Kasumi-1 (cell line): ENCODE data around the gene NAALAD2.
"Not testable (repeated sequence)": the region's sequence is repeated elsewhere in the genome, so short reads cannot be mapped to it uniquely, and the experiment has no call there.

ENCODE experiments used
- DNase-seq, 2 experiments: peaks; one replicate each; lab custom pipeline; 2025; lab: John Stamatoyannopoulos, UW

The NAALAD2 gene

GRCh38 chr11:90192869-90193582 lies 58.6 kb downstream of the NAALAD2 start:
- DNase-seq = no peak

DNA sequence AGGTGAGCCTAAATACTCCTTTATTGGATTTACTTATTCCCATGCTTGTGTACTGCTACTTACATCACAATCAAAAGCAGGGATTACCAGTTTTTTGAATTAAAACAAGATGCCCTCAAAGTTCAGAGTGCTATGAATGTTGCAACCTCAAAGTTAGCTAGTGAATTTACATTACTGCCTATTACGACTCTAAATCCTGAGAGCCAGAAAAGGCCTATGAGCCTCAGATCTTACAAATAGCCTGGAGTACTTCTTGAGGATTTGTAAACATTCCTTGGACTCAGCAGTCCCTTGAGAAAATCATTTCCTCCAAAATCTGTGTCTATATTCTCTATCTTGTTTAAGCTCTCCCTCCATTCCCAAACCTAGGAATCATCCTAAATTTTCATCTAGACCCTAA lies 62.9 kb downstream of the NAALAD2 start:
- no peak for DNase-seq

DNA sequence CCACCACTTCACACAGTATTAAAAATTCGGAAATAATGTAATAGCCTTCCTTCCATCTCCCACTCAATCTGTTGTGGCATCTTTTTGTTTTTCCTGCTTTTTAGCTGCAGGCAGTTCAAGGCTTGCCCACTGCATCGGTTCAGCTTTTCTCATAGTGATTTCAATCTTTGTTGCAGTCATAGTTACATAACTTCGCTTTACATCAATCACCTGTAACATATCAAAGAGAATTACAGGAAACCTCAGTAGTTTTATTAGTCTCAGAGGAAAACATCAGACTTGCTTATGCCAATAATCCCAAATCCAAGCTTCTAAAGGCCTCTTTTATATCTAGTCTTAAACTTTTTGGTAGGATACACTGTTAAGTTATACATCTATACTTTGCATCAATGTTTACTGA lies 67.9 kb downstream of the NAALAD2 start:
- DNase-seq = no peak

DNA sequence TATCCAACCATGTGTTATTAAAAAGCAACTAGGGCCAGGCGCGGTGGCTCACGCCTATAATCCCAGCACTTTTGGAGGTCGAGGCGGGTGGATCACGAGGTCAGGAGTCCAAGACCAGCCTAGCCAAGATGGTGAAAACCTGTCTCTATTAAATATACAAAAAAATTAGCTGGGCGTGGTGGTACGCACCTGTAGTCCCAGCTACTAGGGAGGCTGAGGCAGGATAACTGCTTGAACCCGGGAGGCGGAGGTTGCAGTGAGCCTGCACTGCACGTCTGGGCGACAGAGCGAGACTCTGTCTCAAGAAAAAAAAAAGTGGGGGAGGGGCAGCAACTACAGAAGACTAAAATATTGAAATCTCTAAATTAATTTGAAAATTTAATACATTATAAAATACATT lies 69.9 kb downstream of the NAALAD2 start:
- no peak for DNase-seq

DNA sequence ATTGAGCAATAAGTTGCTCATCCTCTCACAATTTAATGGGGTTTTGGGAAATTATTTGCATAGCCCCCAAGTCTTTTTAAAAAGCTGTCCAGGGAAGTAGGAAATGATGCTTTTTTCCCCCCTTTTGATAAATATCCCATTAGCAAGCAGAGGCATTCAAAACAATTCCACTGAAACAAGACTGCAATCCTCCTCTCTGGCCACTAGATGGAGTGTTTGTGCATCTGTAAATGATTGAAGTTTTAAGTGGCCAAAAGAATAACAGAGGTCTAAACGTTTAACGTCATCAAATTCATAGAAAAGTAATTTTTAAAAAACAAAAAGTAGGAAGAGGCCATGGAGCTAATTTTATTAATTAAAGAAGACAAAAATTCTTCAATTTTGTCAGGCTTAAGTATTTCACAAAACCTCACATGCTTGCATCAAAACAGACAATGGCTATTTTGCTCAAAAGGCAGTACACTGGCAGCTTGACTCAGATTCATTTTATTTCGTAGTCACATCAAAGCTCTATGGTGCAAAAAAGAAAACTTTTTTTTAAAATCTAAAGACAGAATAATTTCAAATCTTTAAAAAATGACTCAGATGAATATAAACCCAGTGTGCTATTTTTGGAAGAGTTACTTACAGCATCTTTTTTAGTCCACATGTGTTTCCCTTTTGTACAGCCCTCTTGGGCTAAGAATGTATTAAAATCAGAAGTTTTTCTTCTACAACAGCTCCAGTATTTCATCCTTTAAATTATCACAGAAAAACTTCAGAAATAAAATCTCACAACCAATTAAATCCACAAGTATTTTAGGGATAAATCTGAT lies 70.6 kb downstream of the NAALAD2 start:
- peak; percentile 66 to 83 for DNase-seq

DNA sequence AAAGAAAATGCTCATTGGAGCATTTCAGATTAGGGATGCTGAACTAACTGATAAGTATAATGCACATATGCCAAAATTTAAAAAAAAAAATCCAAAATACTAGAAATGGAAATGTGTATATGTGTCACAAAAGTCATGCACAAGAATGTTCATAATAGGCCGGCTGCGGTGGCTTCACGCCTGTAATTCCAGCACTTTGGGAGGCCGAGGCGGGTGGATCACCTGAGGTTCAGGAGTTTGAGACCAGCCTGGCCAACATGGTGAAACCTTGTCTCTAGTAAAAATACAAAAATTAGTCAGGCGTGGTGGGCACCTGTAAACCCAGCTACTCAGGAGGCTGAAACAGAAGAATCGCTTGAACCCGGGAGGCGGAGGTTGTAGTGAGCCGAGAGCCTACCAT lies 73.5 kb downstream of the NAALAD2 start:
- not testable (repeated sequence) for DNase-seq

DNA sequence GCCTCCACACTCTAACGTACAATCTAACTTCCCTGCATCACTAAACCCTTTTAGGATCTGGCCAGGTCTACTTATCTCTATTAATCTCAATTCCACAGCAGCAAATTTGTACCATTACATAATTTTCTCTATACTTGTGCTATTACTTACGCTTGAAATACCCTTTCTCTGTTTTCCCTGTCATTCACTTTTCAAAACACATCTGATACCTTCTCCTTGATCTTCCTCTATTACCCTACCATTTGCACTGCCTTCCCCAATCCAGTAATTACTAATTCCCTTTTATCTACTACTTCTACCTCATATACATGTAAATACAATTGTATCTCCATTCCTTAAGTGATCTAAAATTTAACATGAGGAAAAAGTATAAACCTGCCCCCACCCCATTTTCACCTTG lies 74.4 kb downstream of the NAALAD2 start:
- no peak for DNase-seq

DNA sequence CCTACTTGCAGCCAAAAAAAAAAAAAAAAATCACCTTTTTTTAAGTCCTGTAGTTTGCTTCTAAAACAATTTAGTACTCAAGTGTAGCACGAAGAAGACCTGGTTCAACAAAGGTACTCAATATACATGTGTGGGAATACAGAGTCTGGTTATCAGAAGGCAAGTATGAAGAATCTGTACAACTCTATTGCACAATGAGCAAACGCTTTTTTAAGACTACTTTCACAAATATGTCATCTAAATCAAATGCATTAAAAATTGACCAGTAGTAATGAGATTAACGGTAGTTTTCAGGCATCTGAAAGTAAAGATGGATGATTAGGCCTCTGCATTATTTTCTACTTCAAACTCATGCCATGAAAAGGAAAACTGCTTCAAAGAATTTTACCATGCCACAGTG lies 78.9 kb downstream of the NAALAD2 start:
- no peak for DNase-seq

DNA sequence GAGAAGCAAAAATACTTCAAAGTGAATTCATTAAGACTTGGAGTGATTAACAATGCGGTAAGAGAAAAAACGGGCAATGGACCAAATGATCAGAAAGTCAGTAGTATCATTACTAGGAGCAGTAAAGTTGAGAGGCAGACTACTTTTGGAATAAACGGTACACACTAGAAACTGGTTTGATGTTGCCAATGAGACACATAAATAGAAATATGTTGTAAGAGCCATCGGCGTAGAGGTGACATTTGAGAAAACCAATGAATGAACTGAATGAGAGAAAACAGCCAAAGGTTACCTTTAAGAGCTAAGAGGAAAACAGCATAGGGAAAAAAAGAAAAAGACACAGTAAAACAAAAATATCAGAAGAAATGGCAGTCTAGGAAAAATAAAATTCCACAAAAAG lies 82.1 kb downstream of the NAALAD2 start:
- DNase-seq = no peak

DNA sequence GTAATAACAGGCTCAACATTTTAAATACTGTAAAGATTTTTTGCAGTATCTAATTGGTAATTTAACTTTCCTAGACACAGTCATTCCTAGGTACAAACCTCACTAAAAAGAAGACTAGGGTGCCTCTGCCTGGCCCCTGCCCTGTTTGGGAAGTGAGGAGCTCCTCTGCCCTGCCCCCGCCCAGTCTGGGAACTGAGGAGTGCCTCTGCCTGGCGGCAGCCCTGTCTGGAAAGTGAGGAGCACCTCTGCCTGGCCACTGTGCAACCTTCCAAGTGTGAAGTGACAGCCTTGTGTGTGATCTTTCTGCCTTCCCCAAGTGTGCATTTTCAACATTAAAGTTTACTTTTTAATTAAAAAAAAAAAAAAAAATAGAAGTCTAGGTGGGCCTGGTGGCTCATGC lies 84.1 kb downstream of the NAALAD2 start:
- DNase-seq = no peak

DNA sequence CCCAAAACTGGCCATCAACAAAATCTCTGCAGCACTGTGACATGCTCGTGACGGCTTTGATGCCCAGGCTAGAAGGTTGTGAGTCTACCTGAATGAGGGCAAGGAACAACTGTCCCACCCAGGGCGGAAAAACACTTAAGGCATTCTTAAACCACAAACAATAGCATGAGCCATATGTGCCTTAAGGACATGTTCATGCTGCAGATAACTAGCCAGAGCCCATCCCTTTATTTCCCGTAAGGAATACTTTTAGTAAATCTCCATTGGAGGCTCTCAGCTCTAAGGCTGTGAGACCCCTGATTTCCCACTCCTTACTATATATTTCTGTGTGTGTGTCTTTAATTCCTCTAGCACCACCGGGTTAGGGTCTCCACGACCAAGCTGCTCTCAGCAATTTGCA lies 85.0 kb downstream of the NAALAD2 start:
- no peak for DNase-seq

DNA sequence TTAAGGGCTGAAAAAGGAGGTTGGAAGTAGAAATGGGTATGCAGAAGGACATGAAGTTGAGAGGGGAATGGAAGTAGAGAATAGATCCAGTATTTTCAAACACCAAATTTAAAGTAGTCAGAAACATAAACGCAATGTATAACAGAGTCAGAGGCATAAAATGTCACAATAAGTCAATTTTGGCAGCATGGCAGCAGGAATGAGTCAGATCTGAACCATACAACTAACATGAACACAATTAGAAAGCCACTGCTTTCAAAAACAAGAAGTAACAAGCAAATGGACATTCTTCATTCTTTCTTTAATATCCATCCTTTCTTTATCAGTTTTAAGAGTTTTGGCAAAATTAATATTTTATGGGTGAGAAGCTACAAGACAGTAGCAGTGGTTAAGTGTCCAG lies 85.9 kb downstream of the NAALAD2 start:
- peak in 1 of 2 experiments; percentile 18 for DNase-seq

- DNase-seq = no peak
Measured at GRCh38 chr11:90221803-90222458, 87.5 kb downstream of the NAALAD2 start.

- DNase-seq = peak; percentile 87 to 90
Measured at GRCh38 chr11:90222459-90223247, 88.2 kb downstream of the NAALAD2 start, which contains the start of gene CHORDC1. Gene CHORDC1 (minus strand): TSS chr11:90223049. CDS start chr11:90222954, 95 bp downstream.

GRCh38 chr11:90223248-90223585 lies 88.8 kb downstream of the NAALAD2 start:
- no peak for DNase-seq

DNA sequence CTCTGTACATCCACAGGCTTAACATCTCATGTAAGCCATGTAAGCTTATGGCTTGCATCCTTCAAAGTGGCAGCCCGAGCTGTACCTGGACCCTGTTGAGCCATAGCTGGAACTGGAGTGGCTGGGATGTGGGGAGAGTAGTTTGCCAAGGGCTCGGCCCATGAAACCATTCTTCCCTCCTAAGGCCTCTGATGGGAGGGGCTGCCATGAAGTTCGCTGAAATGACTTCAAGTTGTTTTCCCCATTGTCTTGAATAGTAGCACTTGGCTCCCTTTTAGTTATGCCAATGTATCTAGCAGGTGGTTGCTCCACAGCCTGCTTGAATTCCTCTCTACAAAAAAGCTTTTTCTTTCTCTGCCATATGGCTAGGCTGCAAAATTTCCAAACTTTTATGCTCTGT lies 93.6 kb downstream of the NAALAD2 start:
- DNase-seq = no peak

- no peak for DNase-seq
Measured at GRCh38 chr11:90229791-90230190, 95.3 kb downstream of the NAALAD2 start.

DNA sequence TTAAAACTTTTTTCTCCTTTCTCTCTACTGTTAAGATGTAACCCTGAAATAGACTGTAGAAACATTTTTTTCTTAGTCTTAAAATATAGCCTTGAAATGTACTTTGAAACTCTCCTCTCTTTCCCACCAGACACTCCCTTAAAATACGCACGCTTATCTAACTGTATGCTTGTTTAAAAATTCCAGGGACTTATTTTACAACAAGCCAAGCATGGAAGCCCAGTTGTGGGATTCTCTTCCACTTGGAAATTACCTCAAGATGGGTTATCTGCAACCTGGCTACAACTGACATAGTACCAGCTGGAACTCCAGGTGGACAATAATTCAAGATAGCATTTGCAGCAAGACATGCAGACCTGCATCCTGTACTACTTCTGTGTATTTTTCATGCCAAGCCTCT lies 100.5 kb downstream of the NAALAD2 start:
- DNase-seq = no peak

DNA sequence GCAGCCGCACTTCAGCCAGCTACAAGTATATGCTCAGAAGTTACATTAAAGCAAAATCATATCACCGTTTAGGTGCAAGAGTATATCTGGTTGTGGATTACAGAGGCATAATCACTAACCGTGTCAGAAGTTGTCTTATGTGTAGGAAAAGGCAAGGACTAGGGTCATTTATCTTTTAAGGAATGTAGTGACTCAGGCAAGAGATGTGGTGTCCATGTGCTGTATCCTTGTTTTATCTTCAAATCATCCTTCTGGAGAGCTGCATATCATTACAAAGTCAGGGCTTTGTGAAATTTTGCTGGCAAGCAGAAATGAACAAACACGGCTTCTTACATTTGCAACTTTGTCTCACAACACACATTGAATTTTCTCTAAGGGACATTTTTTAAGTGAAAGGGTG lies 101.1 kb downstream of the NAALAD2 start:
- no peak for DNase-seq

DNA sequence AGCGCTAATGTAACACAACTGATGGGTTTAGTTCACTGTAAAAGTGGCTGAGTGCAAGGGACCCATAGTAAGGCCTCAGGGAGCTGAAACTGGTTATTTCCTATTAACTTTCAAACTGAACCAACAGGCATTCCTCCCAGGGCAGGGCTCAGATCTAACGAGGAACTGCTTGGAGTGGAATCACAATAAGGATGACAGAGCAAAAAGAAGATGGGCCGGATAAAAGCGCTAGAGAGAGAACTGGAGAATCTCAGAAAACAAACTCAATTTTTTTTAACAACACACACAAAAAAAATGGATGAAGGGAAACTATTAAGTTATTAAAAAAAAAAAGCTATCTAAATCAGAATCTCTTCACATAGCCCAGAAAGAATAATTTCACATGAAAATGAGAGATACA lies 102.5 kb downstream of the NAALAD2 start:
- no peak for DNase-seq

GRCh38 chr11:90239967-90240636 lies 105.6 kb downstream of the NAALAD2 start:
- not testable (repeated sequence) for DNase-seq

- DNase-seq = no peak
Measured at GRCh38 chr11:90241414-90241813, 107.0 kb downstream of the NAALAD2 start.
